GM10847 (cell line): ENCODE results near the gene NPB.
A peak's percentile ranks its signal among the peaks of the same experiment; 100 is the strongest.

Source experiments
- POLR2A ChIP-seq: IDR thresholded peaks from 2 replicates; pipeline ENCODE4 v1.6.1; 2011; ENCODE audit not compliant: insufficient read length; ENCODE audit errors: extremely low read depth

Gene NPB

DNA sequence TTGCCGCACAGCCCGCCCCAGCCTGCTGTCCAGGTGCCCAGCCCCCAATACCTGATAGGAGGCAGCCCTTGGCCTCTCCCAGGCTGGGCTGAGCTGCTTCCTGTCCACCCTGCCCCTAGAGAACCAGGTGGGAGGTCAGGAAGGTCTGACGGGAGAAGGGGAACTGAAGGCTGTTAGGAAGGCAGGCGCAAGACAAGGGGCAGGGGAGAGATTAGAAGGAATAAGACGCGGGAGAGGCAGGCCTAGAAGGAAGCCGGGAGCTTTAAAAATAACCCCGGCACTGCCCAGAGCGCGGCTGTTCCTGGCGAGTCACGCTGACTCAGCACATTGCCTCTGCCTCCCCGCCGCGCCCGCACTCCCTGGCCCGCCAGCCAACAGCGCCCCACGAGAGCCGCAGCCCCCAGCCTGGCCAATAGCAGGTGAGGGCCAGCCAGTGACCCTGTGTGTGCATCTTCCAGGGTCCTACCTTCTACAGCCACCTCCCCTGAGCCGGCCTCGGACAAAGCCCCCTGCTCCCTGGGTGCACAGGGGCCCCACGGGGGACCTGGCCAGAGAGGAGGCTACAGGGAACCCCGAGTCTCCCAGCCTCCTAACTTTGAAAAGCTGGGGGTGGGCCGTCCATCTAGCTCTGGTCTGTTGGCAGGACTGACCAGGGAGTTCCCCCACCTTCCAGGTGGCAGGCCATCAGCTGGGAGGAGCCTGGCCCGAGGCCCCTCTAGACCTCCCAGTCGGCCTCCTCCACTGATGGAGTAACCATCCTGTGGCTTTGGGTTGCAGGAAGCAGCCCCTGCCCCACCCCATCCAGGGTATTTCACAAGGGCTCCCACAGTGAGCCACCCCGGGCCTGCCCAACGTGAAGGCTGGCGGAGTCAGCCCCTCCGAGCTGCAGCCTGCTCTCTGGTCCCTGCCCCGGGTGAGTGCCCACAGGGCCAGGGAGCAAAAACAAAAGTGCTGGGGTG, 21.5 kb downstream of the NPB start:
- no peak for TF ChIP-seq POLR2A

DNA sequence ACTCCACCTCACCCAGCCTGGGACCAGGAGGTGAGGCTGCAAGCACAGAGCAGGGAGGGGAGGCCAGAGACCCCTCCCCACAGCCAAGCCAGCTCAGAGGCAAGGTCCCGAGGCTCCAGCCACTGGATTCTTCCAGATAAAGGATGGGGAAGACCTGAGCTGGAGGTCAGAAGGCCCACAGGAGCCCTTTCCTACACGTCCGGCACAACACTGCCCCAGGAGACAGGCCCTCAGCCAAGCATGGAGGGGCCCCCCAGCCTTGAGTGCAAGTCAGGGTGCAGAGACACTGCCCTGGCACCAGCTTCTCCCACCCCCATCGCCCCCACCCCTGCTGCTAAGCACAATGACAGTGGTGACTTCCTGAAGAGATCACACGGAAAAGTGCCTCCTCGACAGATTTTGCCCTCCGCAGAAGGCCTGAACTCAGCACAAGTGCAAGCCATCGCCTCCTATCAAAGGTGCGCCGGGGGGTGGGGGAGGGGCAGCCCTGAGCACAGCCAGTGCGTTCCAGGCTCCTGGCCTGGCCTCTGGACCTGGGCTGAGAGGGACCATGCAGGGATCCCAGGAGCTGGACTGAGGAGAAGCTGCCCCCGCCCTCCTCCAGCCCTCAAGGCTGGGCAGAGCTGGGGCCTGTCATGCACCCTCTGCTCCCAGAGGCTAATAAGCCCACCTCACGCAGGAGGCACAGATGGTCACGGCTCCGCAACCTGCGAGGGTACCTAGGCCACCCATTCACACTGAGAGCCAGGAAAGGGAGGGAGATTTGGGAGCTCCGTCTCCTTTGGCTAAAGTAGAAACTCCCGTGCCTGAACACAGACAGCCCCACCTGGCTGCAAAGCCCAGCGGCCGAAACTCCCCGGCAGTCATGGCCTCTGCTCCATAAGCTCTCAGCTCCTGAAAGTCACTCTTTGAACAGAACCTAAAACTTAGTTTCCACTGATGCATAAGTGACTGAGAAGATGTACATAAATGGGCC, 22.8 kb downstream of the NPB start:
- no peak for TF ChIP-seq POLR2A

DNA sequence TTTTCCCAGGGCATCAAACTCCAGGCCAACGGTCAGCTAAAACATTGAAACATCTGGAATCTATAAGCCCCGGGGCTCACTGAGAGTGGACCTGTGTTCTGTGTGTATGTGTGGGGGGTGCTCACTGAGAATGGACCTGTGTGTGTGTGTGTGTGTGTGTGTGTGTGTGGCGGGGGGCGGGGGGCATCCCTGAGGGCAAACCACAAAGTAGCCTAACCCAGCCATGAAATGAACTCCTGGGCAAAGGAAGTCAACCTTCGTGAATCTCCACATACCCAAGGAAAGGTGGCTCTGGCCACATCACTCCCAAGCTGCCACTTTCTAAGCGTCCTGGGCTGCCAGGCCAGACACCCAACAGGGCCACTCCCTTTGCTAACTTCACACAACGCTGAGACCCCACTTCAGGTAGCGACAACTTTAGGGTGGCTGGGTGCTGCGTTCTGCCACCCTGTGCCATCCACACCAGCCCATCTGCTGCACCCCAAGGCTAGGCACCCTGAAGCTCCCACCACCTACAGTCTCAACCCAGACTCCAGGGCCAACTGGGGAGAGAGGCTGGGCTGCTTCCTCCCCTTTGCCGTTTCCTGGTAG, 23.9 kb downstream of the NPB start:
- TF ChIP-seq POLR2A = no peak

DNA sequence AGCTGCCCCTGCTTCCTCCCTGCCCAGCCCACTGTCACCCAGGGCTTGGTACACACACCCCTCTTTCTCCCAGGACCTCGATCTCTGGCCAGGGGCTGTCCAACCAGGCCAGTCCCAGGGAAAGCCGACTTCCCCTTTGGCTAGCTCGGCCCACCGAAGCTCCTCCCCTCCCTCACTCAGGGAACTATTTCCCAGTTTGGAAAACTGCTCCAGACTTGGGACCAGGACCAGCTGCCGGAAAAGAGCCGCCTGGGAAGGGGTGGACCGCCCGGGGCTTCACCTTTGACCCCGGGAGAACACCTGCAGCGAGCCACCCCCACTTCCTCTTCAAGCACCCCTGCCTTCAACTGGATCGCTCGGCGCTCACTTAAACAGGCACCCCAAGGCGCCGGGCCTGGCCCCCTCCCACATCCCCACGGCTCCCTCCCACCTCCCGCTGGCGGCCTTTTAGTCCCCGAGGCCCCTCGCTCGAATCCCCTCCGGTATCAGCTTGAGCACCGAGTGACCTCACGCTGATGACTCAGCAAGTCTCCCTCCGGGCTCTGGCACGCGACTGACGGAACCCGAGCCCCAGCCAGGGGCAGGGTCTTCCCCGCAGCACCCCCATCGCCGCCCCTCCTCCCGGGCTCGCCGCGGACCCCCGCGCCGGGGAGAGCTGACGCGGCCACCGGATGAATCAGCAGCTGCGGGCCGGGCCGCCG, 24.6 kb downstream of the NPB start:
- TF ChIP-seq POLR2A = no peak

DNA sequence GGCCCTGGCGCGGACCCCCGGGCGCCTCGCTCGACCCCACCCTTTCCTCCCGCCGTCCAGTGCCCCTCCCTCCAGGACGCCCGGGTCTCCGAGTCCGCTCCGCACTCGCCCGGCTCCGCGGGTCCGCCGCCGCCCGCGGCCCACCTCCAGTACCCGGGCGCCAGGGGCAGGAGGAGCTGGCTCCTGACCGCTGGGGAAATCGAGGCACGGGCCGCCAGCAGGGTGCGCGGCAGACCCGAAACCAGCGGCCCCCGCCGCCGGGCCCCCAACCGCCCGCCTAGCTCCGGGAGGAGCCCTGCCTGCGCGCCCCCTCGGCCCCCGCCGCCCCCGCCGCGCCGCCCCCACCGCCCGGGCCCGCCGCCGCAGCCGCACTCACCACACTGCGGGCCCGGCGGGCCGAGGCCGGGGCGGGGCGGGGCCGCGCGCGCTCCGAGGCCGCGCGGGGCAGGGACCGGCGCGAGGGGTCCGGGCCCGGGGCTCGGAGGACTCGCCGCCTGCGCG, 25.2 kb downstream of the NPB start:
- TF ChIP-seq POLR2A = no peak

DNA sequence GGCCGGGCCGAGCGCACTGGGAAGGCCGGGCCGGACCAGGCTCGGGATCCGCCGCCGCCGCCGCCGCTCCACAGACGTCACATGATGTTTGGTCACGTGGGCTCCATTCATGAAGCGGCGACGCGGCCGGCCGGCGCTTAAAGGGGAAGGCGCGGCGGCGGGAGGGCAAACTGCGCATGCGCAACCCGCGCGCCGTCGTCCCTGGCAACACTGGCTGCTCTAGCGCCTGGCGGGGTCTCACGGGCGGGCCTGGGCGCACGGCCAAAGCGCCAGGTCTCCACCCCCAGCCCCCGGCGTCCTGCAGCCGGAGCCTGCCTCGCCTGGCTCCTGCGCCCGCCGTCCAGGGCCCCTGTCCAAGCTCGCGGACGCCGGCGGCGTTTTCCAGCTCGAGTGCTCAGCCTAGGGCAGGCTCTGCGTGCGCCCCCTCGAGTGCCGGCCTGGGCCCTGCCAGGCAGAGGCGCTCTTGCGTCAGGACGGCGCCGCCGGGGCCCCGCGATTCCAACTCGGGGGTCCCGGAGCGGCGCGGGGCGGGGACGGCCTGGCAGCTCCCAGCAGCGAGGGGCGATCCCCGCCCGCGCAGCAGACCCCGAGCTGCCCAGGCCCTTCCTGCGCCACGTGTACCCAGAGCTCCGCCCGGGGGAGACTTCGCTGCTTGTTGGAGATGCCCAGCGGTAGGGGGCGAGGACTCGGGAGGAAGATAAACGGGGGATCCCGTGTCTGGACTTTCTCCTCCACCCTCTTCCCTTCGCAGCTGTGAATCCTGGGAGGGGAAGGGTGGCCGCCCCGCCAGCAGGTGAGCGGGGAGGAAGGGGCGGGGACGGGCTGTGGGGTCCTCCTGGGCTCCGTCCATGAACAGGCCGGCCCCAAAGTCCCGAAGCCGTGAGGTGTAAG, 25.9 kb downstream of the NPB start, which contains the start of gene MAFG:
TSS of gene MAFG (minus strand) at position 83 of the 891 bp plus-strand sequence. CDS start 4,550 bp downstream, outside the sequence.
- TF ChIP-seq POLR2A = peak; percentile 35

DNA sequence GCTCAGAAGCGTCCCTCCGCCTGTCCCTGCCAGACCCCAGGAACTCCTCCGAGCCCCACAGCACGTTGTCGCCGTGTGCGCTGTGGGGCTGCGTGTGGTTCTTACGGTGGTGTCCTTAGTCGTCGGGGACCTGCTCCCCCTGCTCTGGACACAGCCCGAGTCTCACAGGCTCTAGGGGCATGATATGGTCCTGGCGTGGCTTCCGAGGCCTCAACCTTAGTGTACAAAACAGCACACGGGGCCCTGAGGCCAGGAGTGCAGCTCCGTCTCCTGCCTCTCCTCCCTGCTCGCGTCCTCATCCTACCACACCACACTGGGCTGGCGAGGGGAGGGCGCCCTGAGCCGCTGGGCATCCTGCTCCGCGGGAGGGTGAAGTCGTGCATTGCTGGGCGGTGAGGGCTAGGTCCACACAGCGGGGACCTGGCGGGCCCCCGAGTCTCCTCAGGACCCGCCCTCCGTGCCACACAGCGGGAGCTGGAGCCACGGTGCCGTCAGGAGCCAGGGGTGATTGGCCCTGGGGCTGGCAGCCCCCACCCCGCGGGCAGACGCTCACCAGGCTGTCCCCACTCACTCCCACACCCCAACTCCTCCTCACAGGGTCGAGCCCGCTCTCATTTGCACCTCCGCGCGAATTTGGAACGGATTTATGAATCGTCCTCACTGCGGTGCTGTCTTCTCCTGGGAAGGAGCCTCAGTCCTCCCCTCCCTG, 26.7 kb downstream of the NPB start:
- no peak for TF ChIP-seq POLR2A

DNA sequence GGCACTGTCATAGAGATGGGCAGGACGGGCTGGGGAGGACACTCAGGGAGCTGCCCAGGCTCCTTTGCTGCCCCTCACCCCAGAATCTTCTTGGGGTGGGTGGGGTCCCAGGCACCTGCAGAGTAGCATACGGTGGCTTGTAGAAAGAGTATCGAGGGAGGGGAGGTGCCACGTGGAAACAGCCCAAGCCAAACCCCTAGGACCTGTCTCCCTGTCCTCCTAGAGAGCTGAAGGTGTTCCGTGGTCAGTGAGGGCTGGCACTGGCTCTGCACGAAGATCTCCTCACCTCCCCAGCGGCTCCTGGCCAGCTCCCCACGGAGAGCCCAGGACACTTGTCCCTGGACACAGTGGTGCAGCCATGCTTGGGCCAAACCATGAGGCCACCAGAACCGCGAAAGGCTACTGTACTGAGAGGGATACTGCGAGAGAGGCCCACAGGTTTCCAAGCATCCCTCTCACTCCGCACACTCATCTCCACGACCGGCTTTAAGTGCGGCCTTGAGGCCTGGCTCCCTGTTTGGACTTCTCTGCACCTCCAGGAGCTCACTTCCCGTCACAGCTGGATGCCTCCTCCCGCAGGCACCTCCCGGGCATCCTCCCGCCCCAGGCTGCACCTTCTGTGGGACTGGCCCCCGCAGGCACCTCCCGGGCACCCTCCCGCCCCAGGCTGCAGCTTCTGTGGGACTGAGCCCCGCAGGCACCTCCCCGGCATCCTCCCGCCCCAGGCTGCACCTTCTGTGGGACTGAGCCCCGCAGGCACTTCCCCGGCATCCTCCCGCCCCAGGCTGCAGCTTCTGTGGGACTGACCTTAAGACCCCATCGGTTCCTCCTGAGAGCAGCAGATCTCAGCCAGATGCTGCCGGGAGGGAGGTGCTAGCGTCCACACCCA, 27.5 kb downstream of the NPB start:
- no peak for TF ChIP-seq POLR2A

DNA sequence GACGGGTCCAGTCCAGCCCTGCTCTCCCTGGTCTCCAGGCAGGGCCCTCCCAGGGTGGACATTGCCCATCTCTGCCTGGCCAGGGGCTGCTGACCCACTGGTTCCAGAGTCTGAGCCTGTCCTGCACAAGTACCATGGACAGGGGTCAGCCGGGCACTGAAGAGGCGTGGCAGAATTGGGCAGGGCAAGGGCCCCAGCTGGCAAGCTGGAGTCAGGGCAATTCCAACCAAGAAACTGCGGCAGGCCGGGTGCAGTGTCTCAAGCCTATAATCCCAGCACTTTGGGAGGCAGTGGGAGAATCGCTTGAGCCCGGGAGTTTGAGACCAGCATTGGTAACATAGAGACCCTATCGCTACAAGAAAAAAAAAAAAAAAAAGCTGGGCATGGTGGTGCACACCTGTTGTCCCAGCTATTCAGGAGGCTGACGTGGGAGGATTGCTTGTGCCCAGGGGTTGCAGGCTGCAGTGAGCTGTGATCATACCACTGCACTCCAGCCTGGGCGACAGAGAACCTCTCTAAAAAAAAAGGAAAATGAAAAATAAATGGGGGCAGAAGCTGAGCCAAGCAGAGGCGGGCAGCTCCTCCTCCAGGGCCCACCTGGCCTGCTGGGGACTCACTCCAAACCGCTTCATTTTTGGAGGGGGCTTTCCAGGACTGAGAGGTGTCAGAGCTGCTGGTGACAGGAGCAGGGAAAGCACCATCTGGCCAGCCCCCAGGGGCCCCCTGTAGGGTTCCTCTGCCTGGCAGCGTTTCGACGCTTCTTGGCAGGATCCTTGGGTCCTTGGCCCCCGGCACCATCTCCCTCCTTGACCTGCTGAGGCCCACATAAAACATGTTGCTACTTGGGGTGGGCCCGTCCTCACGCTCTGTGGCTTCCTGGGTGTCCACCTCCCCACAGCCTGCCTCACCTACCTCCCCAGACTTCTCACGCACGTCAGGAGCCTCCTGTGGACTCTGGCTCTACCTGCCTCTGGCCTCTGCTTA, 28.4 kb downstream of the NPB start:
- TF ChIP-seq POLR2A = no peak

DNA sequence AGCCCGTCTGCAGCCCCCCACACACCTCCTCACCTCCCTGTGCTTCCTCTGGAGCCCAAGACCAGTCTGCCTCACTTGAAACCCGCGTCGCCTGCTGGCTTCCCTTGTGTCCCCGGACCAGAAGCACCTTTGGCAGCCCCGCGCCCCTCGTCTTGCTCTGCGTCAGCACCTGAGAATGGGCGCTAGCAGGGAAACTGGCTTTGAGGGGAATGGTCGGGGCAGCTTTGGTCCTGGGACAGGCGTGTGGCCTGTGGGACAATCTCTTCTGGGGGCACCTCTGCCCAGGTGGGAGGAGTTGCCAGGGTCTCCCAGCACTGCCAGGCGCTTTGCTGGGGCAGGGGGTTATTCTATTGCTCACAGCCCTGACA, 29.1 kb downstream of the NPB start:
- no peak for TF ChIP-seq POLR2A

DNA sequence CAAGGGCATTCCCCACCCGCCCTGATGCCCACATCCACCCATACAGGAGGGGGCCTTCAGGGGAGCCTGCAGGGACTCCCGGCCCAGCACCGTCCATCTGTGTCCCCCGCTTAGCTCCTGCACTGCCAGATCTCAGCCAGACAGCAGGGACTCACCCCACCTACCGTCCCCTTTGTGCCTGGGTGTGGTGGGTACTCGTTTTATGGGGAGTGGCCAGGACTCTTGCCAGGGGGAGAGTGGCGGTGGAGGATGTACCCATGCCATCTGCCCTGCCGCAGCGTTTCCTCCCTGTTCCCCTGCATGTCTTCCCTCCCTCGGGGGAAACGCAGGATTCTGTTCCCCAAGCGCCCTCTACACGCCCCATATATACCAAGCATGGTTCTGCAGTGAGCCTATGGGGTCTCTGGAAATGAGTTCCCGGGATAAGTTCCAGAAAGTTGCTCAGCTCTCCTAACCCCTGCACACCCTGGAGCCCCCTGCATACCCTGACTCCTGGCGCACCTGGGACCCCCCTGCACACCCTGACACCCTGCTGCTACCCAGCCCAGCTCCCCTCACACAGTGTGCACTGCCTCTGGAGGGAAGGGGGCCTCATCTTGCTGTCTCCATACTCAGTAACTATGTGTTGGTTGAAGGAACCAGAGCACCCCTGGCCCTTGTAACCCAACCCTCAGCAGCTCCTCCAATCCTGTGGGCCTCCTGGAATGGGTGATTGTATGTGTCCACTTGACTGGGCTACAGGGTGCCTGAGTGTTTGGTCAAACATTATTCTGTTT, 29.7 kb downstream of the NPB start:
- no peak for TF ChIP-seq POLR2A
